Gastroesophageal sphincter (tissue), 3 donors: ENCODE measurements around the gene NIP7.

ENCODE experiments used
- CTCF ChIP-seq, 4 experiments: fragments of 200-600 bp in 2 of 4; fragments of 450-650 bp in 2 of 4; sonication (generic) in 1 of 4; IDR thresholded peaks; one replicate each; pipeline ENCODE4 v1.5.1; 2017 to 2019; ENCODE audit warnings: antibody characterized with exemption in 4 of 4, mild to moderate bottlenecking in 2 of 4, moderate library complexity in 2 of 4
- POLR2A ChIP-seq, 2 donors: fragments of 450-650 bp; IDR thresholded peaks; one replicate each; pipeline ENCODE4 v1.6.1; 2017; ENCODE audit warnings: antibody characterized with exemption in 2 of 2, mild to moderate bottlenecking in 2 of 2, moderate library complexity in 1 of 2
- POLR2AphosphoS5 ChIP-seq: sonication (generic); formaldehyde crosslinking; IDR thresholded peaks from one replicate; pipeline ENCODE4 v1.6.1; 2017; ENCODE audit warnings: antibody characterized with exemption

DNA sequence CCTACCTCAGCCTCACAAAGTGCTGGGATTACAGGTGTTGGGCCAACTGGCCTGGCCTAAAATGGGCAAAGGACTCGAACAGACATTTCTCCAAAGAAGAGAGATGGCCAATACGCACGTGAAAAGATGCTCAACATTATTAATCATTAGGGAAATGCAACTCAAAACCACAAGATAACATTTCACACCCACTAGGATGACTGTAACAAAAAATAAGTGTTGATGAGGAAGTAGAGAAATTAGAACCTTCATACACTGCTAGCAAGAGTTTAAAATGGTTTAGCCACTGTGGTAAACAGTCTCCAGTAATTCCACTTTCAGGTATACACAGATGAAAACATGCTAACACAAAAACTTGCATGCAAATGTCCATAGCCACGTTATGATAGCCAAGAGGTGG lies 6.4 kb downstream of the NIP7 start:
- TF ChIP-seq POLR2AphosphoS5 (no peak), CTCF (IDR thresholded peaks at IDR 0.05) (no peak), POLR2A (IDR thresholded peaks at IDR 0.05) (no peak)
